ENCODE data around the gene ORAI2.

GRCh38 chr7:102467581-102468477 is 34.5 kb downstream of the ORAI2 start:
- TF ChIP-seq REST (IDR thresholded peaks at IDR 0.05) (no peak), FOSL2 (IDR thresholded peaks at IDR 0.05) (no peak), FOSL2 (CRISPR knock-in tag; IDR thresholded peaks at IDR 0.05) (no peak), SMC3 (IDR thresholded peaks at IDR 0.05) (no peak), CTCF (IDR thresholded peaks at IDR 0.05) (no peak), RCOR1 (IDR thresholded peaks at IDR 0.05; ENCODE audit: low read depth, low read length) (no peak), KDM5A (IDR thresholded peaks at IDR 0.05) (no peak), SREBF2 (IDR thresholded peaks at IDR 0.05) (no peak), HEYL (CRISPR knock-in tag; IDR thresholded peaks at IDR 0.05) (no peak), RFX5 (IDR thresholded peaks at IDR 0.05) (no peak), MAZ (IDR thresholded peaks at IDR 0.05; ENCODE audit: borderline replicate concordance, low read depth, low read length) (no peak), POLR2A (IDR thresholded peaks at IDR 0.05; ENCODE audit: low read length) (no peak), ELK1 (IDR thresholded peaks at IDR 0.05; ENCODE audit: low read depth, low read length) (no peak), RAD21 (conservative IDR thresholded peaks at IDR 0.05 in 1 of 2, IDR thresholded peaks at IDR 0.05 in 1 of 2) (no peak)
